ENCODE data around the gene WWC1. TPM values are rescaled to one million over a fixed set of nuclear protein-coding genes. Genes with fewer than 3 reads are reported as not detected.

WWC1 gene
- total RNA-seq, 1 donor from 2014 or later = 18.7 TPM

DNA sequence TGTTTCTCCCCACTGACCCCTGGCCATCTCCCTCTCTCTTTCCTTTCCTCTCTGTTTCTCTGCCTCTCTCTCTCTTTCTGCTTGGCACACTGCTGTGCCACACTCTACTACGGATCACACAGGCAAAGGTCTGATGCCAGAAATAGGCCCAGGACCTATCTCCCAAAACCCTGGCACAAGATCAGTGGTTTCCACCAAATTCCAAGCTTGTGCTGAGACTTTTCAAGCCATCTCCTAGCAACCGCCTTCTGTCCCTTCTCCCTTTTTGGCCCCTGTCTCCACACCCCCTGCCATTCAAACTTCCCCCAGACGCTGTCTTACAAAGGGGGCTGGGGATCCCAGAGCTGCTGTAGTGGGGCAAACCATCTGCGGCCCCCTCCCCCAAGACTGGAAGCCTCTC, 156.4 kb downstream of the WWC1 start:
- Histone ChIP-seq H3K9me3 (no peaks in the 10 kb centered on the region), H3K27ac (no peak overlapping the region), H3K4me3 (no peak overlapping the region), H3K36me3 (no peaks in the 10 kb centered on the region), H3K4me1 (no peaks in the 10 kb centered on the region), H3K27me3 (no peaks in the 10 kb centered on the region)
- DNase-seq (ENCODE audit: extremely low spot score in 2 of 2) = no peak
- intact Hi-C loops (cut with DNase I) = no loop called here
- no peak for TF ChIP-seq CTCF (IDR thresholded peaks at IDR 0.05)
- no peak for TF ChIP-seq POLR2A (IDR thresholded peaks at IDR 0.05)
- no peak for TF ChIP-seq POLR2AphosphoS5 (IDR thresholded peaks at IDR 0.05; ENCODE audit: insufficient read depth in 1 of 2, low read depth in 1 of 2)

- Histone ChIP-seq H3K4me1 (no peaks in the 10 kb centered on the region), H3K27ac (no peak overlapping the region), H3K36me3 (no peaks in the 10 kb centered on the region), H3K4me3 (no peak overlapping the region), H3K27me3 (no peaks in the 10 kb centered on the region), H3K9me3 (no peaks in the 10 kb centered on the region)
- DNase-seq (ENCODE audit: extremely low spot score in 2 of 2) = no peak
- intact Hi-C loops (cut with DNase I) = no loop called here
- no peak for TF ChIP-seq CTCF (IDR thresholded peaks at IDR 0.05)
These were observed 157.7 kb downstream of the WWC1 start for GRCh38 chr5:168449166-168449565.

DNA sequence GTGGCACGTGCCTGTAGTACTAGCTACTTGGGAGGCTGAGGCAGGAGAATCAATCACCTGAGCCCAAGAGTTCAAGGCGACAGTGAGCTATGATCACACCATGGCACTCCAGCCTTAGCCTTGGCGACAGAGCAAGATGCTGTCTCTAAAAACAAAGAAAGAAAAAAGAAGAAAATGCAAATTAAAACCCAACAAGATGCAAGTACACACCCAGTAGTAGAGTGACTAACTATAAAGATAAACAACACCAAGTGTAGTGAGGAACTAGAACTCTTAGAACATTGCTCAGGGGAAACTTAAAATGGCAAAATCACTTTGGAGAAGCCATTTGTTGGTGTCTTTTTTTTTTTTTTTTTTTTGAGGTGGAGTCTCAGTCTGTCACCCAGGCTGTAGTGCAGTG, 160.1 kb downstream of the WWC1 start:
- H3K27me3 ChIP-seq = no peaks in the 10 kb centered on the region
- no peak overlapping the region for H3K4me3 ChIP-seq
- intact Hi-C loops (cut with DNase I) = no loop called here
- no peak for TF ChIP-seq POLR2AphosphoS5 (IDR thresholded peaks at IDR 0.05; ENCODE audit: insufficient read depth in 1 of 2, low read depth in 1 of 2)
- no peak for TF ChIP-seq POLR2A (IDR thresholded peaks at IDR 0.05)
- no peak for TF ChIP-seq CTCF (IDR thresholded peaks at IDR 0.05)
- H3K9me3 ChIP-seq = no peaks in the 10 kb centered on the region
- H3K4me1 ChIP-seq = no peaks in the 10 kb centered on the region
- H3K36me3 ChIP-seq = no peaks in the 10 kb centered on the region
- DNase-seq (ENCODE audit: extremely low spot score in 2 of 2) = no peak
- no peak overlapping the region for H3K27ac ChIP-seq

DNA sequence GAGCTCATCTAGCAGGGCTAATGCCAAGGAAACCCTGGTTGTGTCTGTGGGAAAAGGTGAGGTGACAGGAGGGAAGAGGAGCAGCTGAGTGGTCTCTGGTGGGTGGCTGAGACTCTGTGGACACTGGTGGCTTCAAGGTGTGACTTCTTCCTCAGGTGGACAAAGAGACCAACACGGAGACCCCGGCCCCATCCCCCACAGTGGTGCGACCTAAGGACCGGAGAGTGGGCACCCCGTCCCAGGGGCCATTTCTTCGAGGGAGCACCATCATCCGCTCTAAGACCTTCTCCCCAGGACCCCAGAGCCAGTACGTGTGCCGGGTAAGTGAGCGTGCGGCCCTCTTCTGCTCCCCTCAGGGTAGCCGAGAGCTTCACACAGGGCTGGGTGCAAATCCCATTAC, 163.8 kb downstream of the WWC1 start:
- Histone ChIP-seq H3K9me3 (no peaks in the 10 kb centered on the region), H3K27me3 (no peaks in the 10 kb centered on the region), H3K4me3 (no peak overlapping the region), H3K4me1 (no peaks in the 10 kb centered on the region), H3K36me3 (no peaks in the 10 kb centered on the region), H3K27ac (no peak overlapping the region)
- no peak for TF ChIP-seq POLR2A (IDR thresholded peaks at IDR 0.05)
- intact Hi-C loops (cut with DNase I) = no loop called here
- no peak for DNase-seq (ENCODE audit: extremely low spot score in 2 of 2)

DNA sequence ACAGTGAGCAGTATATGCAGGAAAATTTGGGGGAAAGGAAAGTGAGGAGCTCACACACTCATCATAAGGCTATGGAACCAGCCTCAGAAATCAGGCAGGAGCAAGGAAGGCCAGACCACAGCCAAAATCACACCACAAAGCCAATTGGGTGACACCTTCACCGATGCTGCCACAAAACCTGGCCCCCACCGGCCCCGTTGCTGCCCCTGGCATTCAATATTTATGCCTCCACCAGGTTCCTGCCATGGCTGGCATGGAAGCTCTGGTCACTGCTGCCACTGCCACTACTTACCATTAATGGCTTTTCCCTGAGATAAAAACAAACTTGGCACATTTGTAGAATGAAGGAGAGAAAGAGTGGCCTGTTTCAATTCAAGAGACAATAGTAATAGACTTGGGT, 166.1 kb downstream of the WWC1 start:
- Histone ChIP-seq H3K27ac (no peak overlapping the region), H3K27me3 (no peaks in the 10 kb centered on the region)
- intact Hi-C loops (cut with DNase I) = no loop called here

More for the DNA sequence above, 166.1 kb downstream of the WWC1 start:
- no peak for TF ChIP-seq POLR2A (IDR thresholded peaks at IDR 0.05)
- no peak for TF ChIP-seq POLR2AphosphoS5 (IDR thresholded peaks at IDR 0.05; ENCODE audit: insufficient read depth in 1 of 2, low read depth in 1 of 2)
- TF ChIP-seq CTCF (IDR thresholded peaks at IDR 0.05) = no peak
- H3K4me1 ChIP-seq = no peaks in the 10 kb centered on the region
- H3K4me3 ChIP-seq = no peak overlapping the region
- no peaks in the 10 kb centered on the region for H3K36me3 ChIP-seq
- H3K9me3 ChIP-seq = no peaks in the 10 kb centered on the region
- DNase-seq (ENCODE audit: extremely low spot score in 2 of 2) = no peak

Measured in vagina (tissue), 2 donors.